GM23338 (cell line): ENCODE results near the gene SDHA.
"Not testable (repeated sequence)": the region's sequence is repeated elsewhere in the genome, so short reads cannot be mapped to it uniquely, and the experiment has no call there.

Experiments used
- CTCF ChIP-seq, 2 experiments: fragments of 200-600 bp in 1 of 2; sonication (generic) in 1 of 2; conservative IDR thresholded peaks; 2 replicates each; pipeline versions ENCODE4 v1.5.1 to v1.6.1; 2016 to 2017; ENCODE audit warnings: antibody characterized with exemption in 2 of 2, low read depth in 2 of 2, mild to moderate bottlenecking in 2 of 2, moderate library complexity in 1 of 2
- REST ChIP-seq: IDR thresholded peaks from one replicate; pipeline ENCODE4 v1.6.1; 2018; ENCODE audit warnings: antibody characterized with exemption; ENCODE audit not compliant: unreplicated experiment

GRCh38 chr5:296207-296606 lies 78.1 kb downstream of the SDHA start:
- not testable (repeated sequence) for TF ChIP-seq CTCF (conservative IDR thresholded peaks at IDR 0.05; ENCODE audit: low read depth in 2 of 2); REST
